ENCODE measurements around the gene MRPL43.

DNA sequence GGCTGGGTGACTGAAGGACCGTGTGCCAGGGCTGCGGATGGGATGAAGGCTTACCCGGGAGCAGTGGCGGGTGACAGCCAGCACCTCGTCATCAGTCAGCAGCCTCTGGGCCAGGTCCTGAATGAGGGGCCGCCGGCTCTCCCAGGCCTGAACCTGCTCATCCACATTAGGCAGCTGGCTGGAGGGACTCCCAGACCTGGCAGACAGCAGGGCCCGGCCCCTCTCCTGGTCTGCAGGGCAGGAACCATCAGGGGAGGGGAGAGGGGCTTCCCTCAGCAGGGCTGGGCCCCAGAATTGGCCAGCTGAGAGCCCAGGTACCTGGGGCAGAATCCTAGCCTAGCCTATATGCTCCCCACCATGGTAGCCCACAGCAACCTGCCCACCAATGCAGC, 28.3 kb upstream of the MRPL43 start:
- TF ChIP-seq CBFB (IDR thresholded peaks at IDR 0.05; ENCODE audit: low read depth): no peak
- no peak for TF ChIP-seq SREBF2 (IDR thresholded peaks at IDR 0.05; ENCODE audit: low read length)
- TF ChIP-seq POLR2AphosphoS5 (IDR thresholded peaks at IDR 0.05; ENCODE audit: low read length): no peak

Measured in GM12878 (cell line).